HPDE6-E6E7 (cell line): ENCODE results near the gene CAPN7.

Source experiments
- DNase-seq: peaks from one replicate; pipeline ENCODE4 v3.0.0; 2011; ENCODE audit warnings: missing footprints; ENCODE audit errors: extremely low spot score

The CAPN7 gene

GRCh38 chr3:15199493-15200105 is 6.4 kb upstream of the CAPN7 start:
- no peak for DNase-seq

- DNase-seq: no peak
Observed at GRCh38 chr3:15204005-15204404, 2.0 kb upstream of the CAPN7 start.

- DNase-seq: no peak
Observed at GRCh38 chr3:15205482-15205933, 538 bp upstream of the CAPN7 start.

GRCh38 chr3:15206662-15207576 is 873 bp downstream of the CAPN7 start:
- DNase-seq: peak; percentile 11

DNA sequence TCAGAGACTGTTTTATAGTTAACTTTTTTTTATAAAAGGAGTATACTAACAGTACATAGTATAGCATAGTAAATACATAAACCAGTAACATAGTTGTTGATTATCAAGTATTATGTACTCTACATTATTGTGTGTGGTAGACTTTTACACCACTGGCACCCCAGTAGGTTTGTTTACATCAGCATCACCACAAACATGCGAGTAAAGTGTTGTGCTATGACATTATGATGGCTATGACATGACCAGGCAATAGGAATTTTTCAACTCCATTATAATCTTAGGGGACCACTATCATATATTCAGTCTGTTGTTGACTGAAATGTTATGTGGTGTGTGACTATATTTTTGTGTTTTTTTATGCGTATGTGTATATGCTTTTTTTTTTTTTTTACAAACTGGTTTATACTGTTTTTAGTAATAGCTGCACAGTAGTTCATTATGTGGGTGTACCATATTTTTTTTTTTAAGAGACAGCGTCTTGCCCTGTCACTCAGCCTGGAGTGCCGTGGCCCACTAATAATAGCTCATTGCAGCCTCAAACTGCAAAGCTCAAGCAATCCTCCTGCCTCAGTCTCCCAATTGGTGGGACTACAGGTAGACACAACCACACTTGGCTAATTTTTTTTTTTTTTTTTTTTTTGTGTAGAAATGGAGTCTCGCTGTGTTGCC is 1.9 kb downstream of the CAPN7 start:
- no peak for DNase-seq

DNA sequence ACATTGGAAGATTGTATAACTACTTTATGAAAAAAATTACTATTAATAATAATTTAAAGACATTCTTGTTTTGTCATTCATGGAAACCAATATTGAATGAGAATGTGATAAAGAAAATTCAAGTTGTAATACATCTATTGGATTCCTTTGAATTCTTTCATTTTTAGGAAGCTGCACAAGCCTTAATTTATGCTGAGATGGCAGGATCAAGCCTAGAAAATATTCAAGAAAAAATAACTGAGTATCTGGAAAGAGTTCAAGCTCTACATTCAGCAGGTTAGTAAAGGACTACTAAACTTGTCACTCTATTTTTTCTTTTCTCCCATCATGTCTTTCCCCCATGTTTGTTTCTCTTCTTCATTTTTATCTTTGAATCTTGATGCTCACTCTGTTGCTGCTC is 5.9 kb downstream of the CAPN7 start:
- DNase-seq: no peak

- DNase-seq: no peak
Observed at GRCh38 chr3:15214758-15215157, 8.7 kb downstream of the CAPN7 start.

DNA sequence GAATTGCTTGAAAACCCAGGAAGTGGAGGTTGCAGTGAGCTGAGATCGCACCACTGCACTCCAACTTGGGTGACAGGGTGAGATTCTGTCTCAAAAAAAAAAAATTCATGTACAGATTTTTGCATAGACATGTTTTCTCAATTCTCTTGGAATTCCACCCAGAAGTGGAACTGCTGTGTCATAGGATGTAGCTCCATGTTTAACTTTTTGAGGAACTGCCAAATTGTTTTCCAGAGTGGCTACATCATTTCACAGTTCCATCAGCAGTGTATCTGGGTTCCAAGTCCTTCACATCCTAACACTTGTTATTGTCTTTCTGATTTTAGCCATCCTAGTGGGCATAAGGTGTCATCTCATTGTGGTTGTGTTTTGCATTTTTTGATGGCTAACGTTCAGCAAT is 9.9 kb downstream of the CAPN7 start:
- DNase-seq: no peak

- DNase-seq: no peak
Observed at GRCh38 chr3:15216501-15216900, 10.5 kb downstream of the CAPN7 start.

- no peak for DNase-seq
Observed at GRCh38 chr3:15217011-15217671, 11.1 kb downstream of the CAPN7 start.

DNA sequence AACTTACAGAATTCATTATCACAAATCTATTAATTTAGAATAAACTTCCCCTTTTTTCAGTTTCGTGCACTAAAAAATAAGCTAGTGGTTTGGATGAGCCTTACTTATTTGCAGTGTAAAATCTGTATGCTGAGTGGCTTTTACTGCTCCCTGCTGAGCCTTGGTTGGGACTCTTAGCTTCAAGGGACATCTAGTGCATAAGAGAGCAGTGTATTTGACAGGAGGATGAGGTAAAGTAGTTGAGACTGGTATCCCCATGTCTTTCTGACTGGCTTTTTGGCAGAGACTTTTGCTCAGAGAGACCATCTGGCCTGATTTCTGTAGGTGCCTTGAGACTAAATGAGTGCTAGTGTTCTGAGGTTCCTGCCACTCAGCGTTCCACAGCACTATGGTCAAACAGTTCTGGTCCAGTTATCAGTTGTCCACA is 11.8 kb downstream of the CAPN7 start:
- no peak for DNase-seq

GRCh38 chr3:15218689-15219088 is 12.6 kb downstream of the CAPN7 start:
- DNase-seq: no peak

DNA sequence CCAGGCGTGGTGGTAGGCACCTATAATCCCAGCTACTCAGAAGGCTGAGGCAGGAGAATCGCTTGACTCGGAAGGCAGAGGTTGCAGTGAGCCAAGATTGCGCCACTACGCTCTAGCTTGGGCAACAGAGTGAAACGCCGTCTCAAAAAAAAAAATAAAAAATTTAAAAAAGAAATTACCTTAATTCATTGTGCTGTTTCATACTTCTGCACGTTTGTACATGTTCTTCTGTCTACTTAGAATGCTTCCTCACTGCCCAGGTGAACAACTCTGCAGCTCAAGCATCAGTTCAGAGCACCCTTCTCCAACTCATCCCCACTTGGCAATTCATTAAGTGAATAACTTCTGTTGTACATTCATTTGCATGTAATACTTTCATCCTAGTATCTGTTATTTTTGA is 14.0 kb downstream of the CAPN7 start:
- no peak for DNase-seq

GRCh38 chr3:15220661-15221060 is 14.6 kb downstream of the CAPN7 start:
- DNase-seq: no peak

DNA sequence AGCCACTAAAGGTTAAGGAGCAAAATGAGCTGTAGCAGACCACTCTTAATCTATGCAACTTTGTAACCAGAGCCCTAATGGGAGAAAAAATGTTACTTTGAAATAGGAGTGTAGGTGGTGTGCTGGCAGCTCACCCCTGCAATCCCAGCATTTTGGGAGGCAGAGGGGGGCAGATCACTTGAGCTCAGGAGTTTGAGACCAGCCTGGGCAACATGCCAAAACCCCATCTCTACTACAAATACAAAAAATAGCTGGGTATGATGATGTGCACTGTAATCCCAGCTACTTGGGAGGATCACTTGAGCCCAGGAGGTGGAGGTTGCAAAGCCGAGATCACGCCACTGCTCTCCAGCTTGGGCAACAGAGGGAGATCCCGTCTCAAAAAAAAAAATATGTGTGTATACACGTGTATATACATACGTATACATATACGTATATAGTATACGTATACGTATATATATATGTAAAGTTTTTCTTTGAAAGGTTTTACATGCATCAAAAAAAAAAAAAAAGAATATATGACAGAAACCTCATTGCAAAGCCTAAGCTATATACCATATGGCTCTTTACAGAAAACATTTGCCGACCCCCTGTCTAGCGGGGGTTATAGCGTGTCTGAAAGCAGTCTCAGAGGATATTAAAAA is 15.7 kb downstream of the CAPN7 start:
- DNase-seq: no peak

DNA sequence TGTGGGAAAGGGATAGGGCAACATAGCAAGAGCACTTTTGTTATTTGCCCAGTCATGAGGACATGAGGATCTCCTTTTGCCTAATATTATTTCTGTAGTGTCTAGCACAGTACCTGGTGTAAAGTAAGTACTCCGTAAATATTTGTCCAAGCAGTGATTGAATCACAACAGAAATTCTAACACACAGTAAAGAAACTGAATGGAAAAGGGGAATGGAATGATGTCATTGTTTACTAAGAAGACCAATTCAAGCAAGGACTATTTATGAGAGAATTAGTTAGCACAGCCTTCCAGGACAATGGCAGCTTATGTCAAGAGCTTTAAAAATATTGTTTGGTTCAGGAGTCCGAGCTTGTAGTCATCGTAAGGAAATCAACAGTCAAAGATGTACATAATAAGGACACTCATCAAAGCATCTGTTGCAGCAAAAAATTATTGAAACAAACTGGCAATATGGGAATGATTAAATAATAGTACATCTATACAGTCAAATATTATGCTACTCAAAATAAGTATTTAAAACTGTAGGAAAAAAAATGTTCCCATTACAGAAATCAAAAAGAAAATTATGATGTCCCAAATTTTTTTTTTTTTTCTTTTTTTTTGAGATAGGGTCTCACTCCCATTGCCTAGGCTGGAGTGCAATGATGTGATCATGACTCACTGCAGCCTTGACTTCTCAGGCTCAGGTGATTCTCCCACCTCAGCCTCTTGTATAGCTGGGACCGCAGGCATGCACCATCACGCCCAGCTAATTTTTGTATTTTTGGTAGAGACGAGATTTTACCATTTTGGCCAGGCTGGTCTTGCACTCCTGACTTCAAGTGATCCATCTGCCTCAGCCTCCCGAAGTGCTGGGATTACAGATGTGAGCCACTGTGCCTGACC is 17.9 kb downstream of the CAPN7 start:
- DNase-seq: no peak

- DNase-seq: no peak
Observed at GRCh38 chr3:15228147-15228546, 22.1 kb downstream of the CAPN7 start.

DNA sequence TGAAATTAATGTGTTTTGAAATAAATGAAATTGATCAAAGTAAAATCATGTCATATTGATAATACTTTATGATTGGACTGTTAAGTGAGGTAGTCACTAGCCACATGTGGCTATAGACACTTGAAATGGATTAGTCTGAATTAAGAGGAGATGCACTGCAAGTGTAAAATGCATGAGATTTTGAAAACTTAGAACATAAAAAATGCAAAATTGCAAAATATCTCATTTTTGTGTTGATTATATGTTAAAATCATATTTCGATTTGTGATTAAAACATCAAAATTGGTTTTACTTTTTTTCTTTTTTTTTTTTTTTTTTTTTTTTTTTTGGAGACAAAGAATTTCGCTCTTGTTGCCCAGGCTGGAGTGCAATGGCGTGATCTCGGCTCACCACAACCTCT is 23.2 kb downstream of the CAPN7 start:
- DNase-seq: no peak

DNA sequence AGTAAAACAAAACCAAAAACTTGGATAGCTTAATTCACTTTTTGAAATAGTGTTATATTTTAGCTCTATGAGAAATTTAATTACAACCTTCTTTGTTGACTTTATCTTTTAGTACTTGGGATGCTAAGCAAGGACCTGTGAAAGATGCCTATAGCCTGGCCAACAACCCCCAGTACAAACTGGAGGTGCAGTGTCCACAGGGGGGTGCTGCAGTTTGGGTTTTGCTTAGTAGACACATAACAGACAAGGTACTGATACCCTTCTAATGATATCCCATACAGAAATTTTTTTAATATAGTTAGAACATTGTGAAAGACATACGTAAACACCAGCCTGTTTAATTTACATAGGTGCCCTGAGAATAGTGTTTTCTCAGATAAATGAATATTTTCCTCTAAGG is 35.3 kb downstream of the CAPN7 start:
- DNase-seq: no peak

- no peak for DNase-seq
Observed at GRCh38 chr3:15243822-15244482, 37.9 kb downstream of the CAPN7 start.
